BE2C (cell line): Measurements from ENCODE around the gene TMEM81.

Source experiments
- DNase-seq: peaks from one replicate; pipeline ENCODE4 v3.0.0-alpha.2; 2020
- H3K27me3 ChIP-seq: fragments of 250-450 bp; sonication (Bioruptor Pico); 2 replicates; pipeline ENCODE4 v1.5.1; 2020; ENCODE audit warnings: mild to moderate bottlenecking
- H3K36me3 ChIP-seq: fragments of 250-450 bp; sonication (Bioruptor Pico); 2 replicates; pipeline ENCODE4 v1.5.1; 2020; ENCODE audit warnings: mild to moderate bottlenecking
- H3K4me1 ChIP-seq: fragments of 250-450 bp; sonication (Bioruptor Pico); 2 replicates; pipeline ENCODE4 v1.5.1; 2020
- H3K4me3 ChIP-seq: 2 replicates; pipeline ENCODE4 v1.5.1; 2011; ENCODE audit warnings: low read depth, low read length
- H3K9me3 ChIP-seq: fragments of 250-450 bp; sonication (Bioruptor Pico); 2 replicates; pipeline ENCODE4 v1.5.1; 2020
- TF ChIP-seq, protein P1 (sequence below): IDR thresholded peaks from 2 replicates; pipeline ENCODE4 v1.5.1; 2012; ENCODE audit warnings: mild to moderate bottlenecking, low read depth, low read length

The TMEM81 gene

GRCh38 chr1:205074513-205074912, 9.7 kb downstream of the TMEM81 start:
- no peak for DNase-seq
- TF ChIP-seq, protein P1, sequence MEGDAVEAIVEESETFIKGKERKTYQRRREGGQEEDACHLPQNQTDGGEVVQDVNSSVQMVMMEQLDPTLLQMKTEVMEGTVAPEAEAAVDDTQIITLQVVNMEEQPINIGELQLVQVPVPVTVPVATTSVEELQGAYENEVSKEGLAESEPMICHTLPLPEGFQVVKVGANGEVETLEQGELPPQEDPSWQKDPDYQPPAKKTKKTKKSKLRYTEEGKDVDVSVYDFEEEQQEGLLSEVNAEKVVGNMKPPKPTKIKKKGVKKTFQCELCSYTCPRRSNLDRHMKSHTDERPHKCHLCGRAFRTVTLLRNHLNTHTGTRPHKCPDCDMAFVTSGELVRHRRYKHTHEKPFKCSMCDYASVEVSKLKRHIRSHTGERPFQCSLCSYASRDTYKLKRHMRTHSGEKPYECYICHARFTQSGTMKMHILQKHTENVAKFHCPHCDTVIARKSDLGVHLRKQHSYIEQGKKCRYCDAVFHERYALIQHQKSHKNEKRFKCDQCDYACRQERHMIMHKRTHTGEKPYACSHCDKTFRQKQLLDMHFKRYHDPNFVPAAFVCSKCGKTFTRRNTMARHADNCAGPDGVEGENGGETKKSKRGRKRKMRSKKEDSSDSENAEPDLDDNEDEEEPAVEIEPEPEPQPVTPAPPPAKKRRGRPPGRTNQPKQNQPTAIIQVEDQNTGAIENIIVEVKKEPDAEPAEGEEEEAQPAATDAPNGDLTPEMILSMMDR = no peak
- no peaks in the 10 kb centered on the region for H3K4me1 ChIP-seq
- no peak overlapping the region for H3K4me3 ChIP-seq
- H3K36me3 ChIP-seq = no peaks in the 10 kb centered on the region
- no peaks in the 10 kb centered on the region for H3K27me3 ChIP-seq
- no peaks in the 10 kb centered on the region for H3K9me3 ChIP-seq

- DNase-seq = no peak
- H3K27me3 ChIP-seq = no peaks in the 10 kb centered on the region
- H3K4me1 ChIP-seq = no peaks in the 10 kb centered on the region
- TF ChIP-seq, protein P1 = no peak
- H3K36me3 ChIP-seq = no peaks in the 10 kb centered on the region
- H3K9me3 ChIP-seq = no peaks in the 10 kb centered on the region
- no peak overlapping the region for H3K4me3 ChIP-seq
Measured at GRCh38 chr1:205074084-205074483, 10.2 kb downstream of the TMEM81 start.

- no peak for DNase-seq
- H3K36me3 ChIP-seq = no peaks in the 10 kb centered on the region
- H3K4me3 ChIP-seq = no peak overlapping the region
- TF ChIP-seq, protein P1 = no peak
- H3K4me1 ChIP-seq = no peaks in the 10 kb centered on the region
- no peaks in the 10 kb centered on the region for H3K9me3 ChIP-seq
- no peaks in the 10 kb centered on the region for H3K27me3 ChIP-seq
Measured at GRCh38 chr1:205073511-205073910, 10.7 kb downstream of the TMEM81 start.

DNA sequence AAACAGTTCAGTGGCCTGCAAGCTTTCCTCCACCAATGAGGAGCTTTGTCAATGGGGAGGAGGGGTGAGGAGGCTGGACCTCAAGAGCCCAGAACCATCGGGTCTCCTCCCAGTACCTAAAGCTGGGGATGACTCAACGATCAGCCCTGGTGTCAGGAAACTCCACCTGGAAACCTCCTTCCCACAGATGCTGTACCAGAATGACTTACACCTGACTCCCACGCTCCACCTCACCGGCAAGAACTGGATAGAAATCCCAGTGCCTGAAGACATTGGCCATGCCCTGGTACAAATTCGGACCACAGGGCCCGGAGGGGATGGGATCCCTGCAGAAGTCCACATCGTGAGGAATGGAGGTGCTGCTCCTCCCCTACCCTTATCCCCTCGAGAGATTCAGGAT, 11.4 kb downstream of the TMEM81 start:
- no peak overlapping the region for H3K4me3 ChIP-seq
- no peaks in the 10 kb centered on the region for H3K36me3 ChIP-seq
- TF ChIP-seq, protein P1 = no peak
- no peaks in the 10 kb centered on the region for H3K4me1 ChIP-seq
- H3K9me3 ChIP-seq = no peaks in the 10 kb centered on the region
- no peaks in the 10 kb centered on the region for H3K27me3 ChIP-seq
- no peak for DNase-seq

- no peaks in the 10 kb centered on the region for H3K9me3 ChIP-seq
- no peak for DNase-seq
- no peaks in the 10 kb centered on the region for H3K36me3 ChIP-seq
- H3K4me3 ChIP-seq = no peak overlapping the region
- H3K27me3 ChIP-seq = no peaks in the 10 kb centered on the region
- H3K4me1 ChIP-seq = no peaks in the 10 kb centered on the region
- TF ChIP-seq, protein P1 = no peak
Measured at GRCh38 chr1:205072286-205072685, 12.0 kb downstream of the TMEM81 start.

DNA sequence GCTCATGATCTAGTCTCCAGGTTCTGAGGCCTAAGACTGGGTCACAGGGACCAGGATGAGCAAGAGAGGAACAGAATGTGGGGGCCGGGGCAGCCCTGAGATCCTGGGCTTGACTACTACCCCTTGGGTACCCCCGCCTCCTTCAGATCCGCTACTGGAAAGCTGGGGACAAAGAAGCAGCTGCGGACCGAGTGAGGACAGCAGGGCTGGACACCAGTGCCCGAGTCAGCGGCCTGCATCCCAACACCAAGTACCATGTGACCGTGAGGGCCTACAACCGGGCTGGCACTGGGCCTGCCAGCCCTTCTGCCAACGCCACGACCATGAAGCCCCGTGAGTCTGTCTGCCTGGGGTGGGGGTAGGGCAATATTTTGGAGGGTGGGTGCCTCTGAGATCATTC, 12.5 kb downstream of the TMEM81 start:
- TF ChIP-seq, protein P1 = no peak
- DNase-seq = no peak

More for the DNA sequence above, 12.5 kb downstream of the TMEM81 start:
- H3K9me3 ChIP-seq = no peaks in the 10 kb centered on the region
- no peak overlapping the region for H3K4me3 ChIP-seq
- no peaks in the 10 kb centered on the region for H3K27me3 ChIP-seq
- H3K36me3 ChIP-seq = no peaks in the 10 kb centered on the region
- H3K4me1 ChIP-seq = no peaks in the 10 kb centered on the region
